Renal pelvis (tissue), 4 donors: ENCODE measurements around the gene GAP43. TPM values are rescaled to one million over a fixed set of nuclear protein-coding genes. Genes with fewer than 3 reads are reported as not detected.
A peak's percentile ranks its signal among the peaks of the same experiment; 100 is the strongest.

Experiments used
- DNase-seq: peaks from one replicate; pipeline ENCODE4 v3.0.0-alpha.2; 2013
- polyA plus RNA-seq, 3 donors: library from polyadenylated mRNA; unstranded; fragments of 120-200 nt; gene quantifications; one replicate each; pipeline ENCODE4 v1.2.1, GENCODE V29; 2013; ENCODE audit not compliant: insufficient read length in 3 of 3

Gene GAP43
- polyA plus RNA-seq, 3 donors: 0.36 to 1.00 (median 0.60) TPM

DNA sequence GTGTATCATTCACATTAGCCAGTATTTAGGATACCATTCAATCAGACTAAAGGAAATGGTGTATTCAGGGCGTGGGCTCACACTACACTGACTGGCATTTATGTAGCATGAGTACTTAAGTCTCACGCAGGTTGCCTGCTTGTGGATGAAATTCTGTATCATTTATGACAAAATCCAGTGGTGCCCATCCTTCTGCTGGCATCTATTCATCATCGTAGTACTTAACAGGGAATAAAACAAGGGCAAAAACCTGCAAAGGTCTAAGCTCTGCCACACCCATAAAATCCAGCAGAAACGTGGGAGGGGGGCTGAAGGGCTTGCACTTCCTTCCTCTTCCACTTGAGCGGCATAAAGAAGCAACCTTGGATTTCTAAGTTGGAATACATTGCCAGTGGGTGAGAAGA, 2.7 kb downstream of the GAP43 start:
- DNase-seq: no peak

DNA sequence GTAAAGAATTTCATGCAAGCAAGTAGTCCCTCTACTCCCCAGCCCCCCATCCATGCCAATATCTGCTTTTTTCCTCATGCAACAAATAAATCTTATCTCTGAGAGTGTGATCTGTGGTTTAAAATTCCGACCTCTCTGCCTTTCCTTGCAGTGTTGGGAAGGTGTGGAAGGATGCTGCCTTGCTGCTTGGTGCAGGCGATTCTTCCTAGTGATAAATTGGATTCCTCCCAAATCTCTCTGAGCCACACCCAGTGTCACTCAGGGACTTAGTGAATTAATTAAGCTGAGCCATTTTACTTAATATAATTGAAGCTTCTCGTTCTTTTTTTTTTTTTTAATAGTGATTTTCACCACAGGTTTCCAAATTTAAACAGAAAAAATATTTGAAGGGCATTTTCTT, 3.4 kb downstream of the GAP43 start:
- DNase-seq: no peak

DNA sequence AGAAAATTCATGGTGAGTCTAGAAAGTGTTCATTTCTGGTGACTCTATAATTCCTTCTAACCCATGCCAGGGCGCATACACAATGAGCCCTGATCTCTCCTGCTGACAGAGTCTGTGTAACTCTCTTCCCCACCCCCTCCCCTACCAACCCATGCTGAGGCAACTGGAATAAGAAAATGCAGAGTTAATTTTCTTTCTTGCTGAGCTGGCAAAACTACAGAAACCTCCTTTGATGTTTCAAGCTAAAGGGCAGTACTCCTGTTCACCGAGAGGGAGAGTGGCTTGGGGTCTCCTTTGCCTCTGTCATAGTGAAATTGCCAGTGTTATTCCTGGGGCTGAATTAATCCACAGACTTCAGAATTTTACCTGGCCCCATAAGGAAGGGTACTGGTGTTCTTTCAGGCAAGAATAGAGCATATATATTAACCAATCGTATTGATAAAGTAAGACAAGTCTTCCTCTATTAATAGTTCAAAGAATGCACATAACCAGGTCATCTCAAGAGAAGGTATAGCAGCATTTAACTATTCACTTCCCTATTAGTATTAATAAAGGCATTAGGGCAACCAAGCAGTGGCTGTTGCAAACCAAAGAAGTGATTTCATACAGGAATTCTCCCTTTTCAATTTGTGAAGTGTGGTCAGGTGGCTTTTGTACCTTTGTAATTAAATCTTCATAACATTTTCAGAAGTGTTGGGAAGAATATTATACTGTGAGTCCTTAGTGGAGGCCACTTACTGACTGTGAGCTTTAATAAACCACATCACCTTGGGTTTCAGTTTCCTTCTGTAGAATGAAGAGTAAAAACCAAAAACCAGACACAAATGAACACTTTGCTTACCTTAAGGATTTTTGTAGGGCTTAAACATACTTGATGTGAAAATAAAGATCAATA, 4.1 kb downstream of the GAP43 start:
- DNase-seq: no peak

DNA sequence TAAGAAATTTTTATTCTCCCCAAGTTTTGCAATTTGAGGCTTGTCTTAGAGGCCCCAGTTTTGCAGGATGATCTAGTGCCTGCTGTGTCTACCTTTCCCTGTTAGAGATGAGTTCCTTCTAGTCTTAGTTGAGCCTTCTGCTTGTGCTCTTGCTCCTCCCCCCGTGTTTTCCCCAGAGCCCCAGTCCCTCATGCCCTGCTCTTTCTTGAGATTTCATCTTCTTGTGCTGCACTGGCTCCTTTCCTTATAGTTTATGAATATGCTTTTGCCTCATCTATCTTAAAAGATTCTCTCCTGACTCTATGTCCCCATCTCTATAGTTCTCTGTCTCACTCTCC, 4.7 kb downstream of the GAP43 start:
- DNase-seq: no peak

DNA sequence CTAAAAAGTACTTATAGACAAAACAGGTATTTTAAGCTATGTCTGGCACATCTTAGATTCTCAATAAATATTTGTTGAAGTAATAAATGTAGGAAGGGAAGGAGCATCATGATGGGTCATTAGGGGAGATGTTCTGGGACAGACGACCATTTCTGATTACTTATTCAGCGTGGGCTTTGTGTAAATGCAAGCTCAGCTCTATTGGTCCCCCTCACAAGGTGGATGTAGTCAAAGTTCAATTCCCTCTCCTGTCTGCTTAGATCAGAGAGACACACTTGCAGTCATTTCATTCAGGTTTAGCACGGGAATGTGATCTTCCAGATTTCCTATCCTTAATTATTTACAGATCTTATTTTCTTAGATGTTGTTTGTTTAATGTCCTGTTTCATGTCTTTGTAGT, 7.5 kb downstream of the GAP43 start:
- no peak for DNase-seq

DNA sequence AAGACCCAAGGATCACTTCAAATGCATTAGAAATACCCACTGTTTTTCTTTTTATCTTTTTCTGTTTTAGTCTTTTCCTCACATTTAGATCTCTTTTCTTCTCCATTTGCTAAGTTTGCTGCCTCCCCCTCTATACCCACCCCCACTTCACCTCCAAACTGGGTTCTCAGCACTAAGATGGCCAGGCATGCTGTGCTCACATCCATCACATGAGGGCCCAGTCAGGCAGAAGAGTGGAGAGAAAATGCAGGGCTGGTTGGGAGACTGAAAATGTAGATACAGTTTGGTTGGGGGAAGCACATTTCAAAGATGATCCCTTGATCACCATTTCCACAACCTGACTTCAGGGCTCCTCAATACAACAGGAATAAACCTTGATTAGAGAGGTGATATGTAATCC, 8.7 kb downstream of the GAP43 start:
- DNase-seq: no peak

DNA sequence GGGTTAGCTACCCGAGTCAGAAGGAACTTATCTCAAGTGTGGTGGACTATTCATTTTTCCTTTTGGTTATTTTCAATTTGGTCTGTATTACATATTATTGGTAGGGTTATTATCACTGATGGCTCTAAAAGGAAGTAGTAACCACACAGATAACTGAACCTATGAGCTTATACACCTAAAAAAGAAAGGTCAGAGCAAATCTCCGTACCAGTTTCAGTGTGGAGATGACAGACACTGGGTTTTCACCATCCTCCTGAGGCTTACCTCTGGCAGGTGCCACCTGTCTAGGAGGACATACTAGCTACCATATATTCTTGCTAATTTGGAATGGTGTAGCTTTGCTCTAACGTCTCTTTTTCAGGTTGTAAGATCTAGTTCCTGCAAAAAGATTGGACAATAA, 10.2 kb downstream of the GAP43 start:
- DNase-seq: no peak

DNA sequence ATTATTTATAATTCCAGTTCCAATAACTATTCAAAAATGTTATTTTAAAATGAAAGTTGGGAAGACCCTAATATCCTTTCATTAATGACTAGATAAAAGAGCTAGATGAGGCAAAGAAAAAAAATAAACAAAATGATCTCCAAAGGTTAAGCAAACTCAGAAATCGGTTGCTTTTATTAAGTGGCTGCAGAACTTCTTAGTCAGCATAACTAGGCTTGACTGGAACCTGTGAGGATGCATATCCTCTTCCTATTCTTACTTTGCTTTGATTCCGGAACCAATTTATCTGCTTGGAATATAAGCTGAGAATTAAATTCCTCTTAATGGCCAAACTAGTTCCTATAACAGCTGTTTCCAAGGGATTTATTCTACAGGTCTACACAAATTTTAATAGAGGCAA, 10.7 kb downstream of the GAP43 start:
- DNase-seq: no peak

DNA sequence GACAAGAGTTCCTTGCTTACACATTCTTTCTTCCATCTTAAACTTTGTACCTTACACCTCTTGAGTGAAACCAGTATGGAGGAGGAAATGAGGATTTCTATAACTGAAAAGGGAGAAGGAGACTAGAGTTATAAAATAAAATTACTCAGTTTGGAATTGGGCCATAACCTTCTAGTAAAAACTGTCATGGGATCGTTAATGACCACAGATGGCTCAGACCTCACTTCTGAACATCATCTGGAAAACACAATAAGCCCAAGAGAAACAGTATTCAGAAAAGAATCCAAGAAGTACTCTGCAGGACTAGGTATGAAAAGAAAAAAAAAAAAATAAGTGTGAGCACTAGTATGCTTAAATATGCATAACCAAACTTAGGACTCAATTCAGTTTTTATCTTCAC, 12.1 kb downstream of the GAP43 start:
- no peak for DNase-seq

DNA sequence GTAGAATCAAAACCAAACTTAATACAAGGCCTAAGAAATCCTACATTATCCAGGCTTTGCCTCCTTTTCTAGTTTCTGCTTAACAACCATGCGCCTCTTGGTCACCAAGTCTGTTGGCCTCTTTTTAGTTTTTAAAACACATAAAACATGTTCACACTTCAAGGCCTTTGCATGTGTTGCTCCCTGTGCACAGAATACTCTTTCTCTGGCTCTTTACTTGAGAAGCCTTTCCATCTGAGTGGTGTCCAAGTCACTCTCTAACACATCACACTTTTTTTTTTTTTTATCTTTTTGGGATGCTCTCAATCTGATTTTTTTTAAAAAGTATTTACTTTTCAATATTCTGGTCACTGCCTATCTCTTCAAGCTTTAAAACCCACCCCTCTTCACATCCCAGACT, 14.9 kb downstream of the GAP43 start:
- no peak for DNase-seq

DNA sequence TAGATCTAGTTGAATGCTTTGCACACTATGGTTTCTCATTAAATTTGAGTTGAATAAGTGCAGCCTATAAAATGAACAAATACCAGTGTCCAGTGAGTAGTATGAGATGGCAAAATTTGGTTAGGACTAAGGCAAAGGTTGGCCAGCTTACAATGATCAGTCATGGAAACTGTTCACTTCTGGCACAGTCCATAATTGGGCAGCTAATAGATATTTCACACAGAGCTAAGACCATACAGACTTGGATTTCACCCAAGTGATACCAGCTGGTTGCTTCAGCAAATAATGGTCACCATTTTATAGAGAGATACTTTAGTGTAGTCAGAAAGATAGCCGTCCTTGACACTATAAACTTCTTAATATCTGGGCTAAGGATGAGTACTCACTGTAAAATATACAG, 15.7 kb downstream of the GAP43 start:
- no peak for DNase-seq

DNA sequence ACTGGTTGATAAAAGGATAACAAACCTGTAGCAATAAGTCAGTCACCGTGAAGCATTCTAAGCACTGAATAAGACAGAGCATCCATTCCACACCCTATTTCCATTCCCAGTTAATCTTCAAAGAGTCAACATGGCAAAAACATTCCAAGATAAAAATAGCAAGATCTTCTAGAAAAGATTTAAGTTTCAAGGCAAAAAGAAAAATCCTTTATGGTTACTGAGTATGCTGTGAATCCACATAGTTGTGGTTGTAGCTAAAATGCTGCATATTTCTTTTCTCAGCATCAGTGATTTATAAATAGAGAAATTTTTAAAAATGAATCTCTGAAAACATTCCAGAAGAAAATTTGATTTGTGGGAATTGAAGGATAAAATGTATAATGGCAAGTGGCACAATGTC, 21.1 kb downstream of the GAP43 start:
- DNase-seq: no peak

DNA sequence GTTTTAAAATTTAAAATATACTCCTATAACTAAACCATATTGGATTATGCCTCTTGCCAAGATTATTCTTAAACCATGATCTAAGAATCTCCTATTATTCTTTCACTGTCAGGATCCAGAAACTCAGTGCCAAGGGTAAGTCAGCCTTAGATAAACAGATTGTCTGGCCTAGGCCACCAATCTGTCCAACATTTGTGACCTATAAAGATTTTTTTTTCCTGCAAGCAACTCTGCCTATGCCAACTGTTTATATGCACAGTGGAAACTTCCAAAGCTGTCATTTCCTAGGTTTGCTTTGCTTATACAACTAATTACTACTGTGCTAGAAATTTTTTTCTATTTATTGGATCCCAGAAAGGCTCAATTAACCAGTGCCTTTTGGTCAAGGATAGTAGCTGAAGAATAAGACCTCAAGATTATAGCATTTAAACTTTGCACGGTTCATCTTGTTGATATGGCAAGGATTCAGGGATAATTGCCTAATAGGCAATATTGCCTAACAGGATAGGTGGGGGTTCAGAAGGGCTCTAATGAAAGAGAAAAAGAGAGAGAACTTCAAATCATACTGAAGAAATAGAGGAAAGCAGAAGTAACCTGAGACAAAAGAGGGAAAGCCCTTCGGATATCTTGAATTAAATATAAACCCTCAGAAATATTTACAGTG, 22.8 kb downstream of the GAP43 start:
- no peak for DNase-seq

DNA sequence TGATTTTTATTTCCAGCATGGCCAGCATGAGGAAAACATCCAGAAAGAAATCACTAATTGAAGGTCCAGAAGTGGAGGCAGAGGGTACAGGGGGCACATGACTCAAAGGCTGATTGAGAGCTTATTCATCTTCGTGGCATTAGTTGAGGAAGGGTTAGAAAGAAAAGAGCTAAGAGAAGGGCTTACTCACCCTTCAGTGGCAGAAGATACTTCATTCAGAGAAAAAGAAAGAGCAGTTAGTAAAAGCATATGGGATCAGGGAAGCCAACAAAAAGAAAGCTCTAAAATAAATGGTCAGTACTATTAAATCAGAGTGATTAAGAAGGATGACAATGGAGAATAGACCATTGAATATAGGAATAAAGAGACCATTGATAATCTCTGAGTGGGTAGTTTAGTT, 25.2 kb downstream of the GAP43 start:
- DNase-seq: no peak

DNA sequence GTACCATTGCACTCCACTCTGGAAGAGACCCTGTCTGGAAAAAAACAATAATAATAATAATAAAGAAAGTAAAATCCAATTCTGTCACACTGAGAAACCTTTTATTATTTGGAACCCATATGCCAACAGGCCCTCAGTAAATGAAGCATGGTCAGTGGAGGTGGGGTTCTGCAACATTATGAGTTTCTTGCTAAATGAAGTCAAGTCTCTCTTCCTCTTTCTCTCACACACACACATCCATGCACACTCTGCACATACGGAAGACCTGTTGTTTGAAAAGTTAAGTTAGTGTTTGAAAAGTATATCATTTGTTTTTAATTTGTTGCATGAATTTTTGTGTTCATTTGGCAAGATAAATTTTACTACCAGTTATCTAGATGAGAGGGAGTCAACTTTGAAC, 27.8 kb downstream of the GAP43 start:
- no peak for DNase-seq

DNA sequence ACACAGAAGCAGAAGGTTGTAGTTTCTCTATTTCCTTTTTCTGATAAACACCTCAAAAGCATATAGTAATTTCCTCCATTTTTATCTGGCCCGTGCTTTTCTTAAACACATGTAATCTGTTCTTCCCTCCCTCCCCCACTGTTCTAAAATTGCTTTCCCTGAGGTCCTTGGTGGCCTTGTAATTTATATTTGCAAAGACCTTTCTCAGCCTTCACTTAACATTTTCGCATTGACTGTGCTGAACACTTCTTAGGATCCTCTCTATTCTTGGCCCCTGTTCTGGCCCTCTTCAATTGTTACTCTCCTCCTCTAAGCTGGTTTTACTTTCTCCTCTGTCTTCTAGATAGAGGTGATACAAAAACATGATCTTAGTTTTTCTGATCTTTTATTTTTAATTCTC, 28.3 kb downstream of the GAP43 start:
- DNase-seq: no peak

DNA sequence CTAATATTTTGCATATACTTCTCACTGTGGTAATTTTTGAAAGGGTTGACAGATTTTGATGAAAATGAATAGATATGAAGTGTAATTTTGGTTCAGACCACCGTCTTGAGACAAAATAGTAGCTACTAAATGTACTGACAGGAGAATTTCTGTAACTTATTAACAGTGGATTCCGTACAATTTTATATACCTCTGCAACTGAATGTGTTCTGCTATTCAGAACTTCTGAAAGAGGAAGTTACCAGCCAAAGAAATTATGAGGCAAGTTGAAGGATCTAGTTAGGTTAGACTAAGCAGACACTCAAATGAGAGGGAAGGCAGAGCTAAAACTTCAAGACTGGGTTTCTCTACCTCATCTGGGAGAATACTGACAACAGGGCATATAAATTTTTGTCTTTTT, 29.4 kb downstream of the GAP43 start:
- no peak for DNase-seq

DNA sequence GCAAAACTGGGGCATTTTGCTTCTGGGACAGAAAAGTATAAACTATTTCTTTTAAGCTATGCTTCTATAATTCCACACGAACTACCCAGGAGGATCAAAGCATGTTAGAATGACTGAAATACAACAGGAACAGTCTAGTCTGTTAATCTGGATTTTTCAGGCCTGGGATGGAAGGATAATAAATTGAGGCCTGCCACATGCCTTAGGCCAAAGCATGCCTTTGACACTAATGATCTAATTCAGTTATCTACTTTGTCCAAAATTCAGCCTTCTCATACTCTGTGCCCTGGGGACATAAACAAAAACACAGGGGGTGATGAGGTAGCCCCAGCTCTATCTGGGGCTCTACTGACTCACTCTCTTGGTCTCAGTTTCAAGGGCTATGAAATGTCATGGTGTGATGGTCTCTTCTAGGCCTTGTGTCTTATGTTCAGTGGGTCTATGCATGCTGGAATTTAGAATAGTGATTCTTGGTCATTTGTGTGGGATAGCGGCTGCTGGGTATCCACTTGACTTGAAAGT, 32.5 kb downstream of the GAP43 start:
- no peak for DNase-seq

DNA sequence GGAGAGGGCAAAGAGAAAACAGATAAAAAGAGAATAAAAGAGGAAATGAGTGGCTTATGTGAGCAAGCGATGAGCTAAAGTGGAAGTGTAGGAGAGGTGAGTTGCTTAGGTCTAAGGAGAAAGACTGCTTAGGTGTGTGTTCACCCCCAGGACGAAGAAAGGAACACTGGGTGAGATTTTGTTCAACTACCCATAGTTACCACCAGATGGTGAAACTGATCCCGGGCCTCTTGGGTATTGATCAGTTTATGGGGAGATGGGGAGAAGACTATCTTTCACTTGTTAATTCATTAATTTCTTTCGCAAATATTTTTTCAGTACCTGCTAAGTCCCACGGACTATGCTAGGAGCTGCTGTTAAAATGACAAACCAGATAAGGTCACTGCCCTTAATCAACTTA, 33.9 kb downstream of the GAP43 start:
- no peak for DNase-seq

DNA sequence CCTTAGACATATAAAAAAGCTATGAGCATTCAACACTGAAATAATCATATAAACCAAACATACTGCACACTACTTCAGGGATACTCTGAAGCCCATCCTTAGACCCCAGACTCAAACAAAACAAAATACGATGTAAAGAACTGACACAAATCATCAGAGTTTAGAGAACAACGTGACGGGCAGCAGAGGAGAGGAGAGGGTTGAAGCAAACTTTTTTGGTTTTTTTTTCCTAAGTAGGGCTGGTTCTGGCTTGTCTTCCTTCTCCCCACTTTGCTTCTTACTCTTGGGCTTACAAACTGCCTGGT, 34.7 kb downstream of the GAP43 start:
- no peak for DNase-seq

DNA sequence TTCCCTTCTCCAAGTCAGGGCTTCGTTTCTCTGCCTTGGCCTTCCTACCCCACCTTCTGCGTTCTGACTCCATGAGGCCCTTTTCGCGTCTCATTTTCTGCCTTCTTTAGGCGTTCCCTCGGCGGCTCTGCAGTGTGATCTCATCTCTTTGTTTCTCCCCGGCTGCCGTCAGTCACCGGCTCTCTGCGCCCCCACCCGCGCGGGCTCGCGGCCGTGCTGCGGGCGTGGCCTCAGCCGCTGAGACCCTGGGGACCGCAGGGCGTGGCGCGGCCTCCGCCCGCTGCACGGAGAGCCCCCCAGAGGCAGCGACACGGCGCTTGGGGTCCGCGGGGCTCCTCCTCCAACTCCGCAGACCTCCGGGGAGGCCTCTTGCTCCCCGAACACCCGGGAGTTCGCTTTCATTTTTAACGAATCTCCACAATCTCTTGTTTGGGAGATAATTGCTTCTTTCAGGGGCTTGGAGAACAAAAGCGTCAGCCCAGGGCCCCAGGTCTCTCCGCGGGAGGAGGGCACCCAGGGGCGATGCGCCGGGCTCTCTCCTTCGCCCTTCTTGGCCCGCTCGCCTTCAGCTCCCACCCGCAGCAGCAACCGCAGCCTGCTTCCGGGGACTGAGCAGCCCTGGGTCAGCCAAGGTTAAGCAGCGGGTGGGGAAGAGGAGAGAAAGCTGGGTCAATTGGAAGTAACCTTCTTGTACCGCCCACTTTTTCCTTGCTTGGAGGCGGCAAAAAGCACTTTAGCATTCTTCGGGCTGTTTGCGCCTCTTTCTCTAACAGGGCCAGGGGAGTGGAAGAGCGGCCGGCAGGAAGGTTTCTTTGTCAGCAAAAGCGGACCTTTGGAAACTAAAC, 35.2 kb downstream of the GAP43 start:
- peak; percentile 89 for DNase-seq

DNA sequence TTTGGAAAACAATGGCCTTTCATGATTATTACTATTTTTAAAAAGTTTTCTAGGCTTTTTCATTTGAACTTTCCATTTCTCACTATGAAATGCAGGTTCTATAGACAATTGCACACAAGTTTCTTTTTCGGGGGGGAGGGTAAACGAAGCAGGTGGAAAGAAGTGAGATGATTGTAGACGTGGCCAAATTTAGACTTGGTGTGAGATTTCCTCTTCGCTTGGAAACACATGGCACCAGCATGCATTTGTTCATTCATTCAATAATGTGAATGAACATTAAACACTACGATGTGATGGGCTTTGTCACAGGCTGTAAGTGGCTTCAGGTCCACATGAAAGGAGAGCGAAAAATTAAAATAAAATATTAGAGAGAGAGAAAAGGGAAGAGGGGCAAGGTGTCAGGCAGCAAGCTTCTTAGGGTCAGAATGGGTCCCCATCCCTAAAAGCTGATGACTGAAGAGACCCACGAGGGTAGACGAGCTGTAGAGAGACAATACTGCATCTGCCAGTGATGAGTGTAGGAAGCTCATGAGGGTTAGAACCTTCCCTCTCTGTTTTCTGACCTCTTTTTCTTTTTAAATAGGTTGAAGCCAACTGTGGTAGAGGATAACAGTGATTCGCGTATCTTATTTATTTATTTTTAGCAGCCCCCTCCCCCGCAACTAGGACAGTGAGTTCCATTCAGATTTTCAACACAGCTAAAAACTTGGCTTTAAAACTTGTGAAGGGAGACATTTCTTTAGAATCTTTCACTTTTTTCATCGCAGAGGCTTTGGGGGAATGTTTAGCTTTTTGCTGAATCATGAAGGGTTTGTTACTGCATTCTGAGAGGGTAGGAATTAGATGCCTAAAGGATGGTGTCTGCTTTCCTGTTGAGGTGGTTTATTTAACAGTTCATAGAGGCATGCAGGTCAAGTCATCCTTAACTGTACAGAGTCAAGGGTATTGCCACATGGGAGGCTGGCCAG, 36.2 kb downstream of the GAP43 start:
- DNase-seq: no peak
